Dendritic cell treated with granulocyte-macrophage colony-stimulating factor and Interleukin-4, amounts not matched to agents 40 ng/mL and 50 ng/mL, for 4 days (primary cell): ENCODE data around the gene VPS45.

Experiments used
- H3K27ac Mint-ChIP-seq: one replicate; pipeline ENCODE4 v1.8.0; 2022; ENCODE audit warnings: mild to moderate bottlenecking, mixed read lengths
- H3K27me3 Mint-ChIP-seq: one replicate; pipeline ENCODE4 v1.8.0; 2022; ENCODE audit warnings: mild to moderate bottlenecking, mixed read lengths
- H3K36me3 Mint-ChIP-seq: one replicate; pipeline ENCODE4 v1.8.0; 2022; ENCODE audit warnings: low read depth, mixed read lengths
- H3K4me1 Mint-ChIP-seq: one replicate; pipeline ENCODE4 v1.8.0; 2022; ENCODE audit warnings: low read depth, mixed read lengths
- H3K4me3 Mint-ChIP-seq: one replicate; pipeline ENCODE4 v1.8.0; 2022; ENCODE audit warnings: mild to moderate bottlenecking, moderate library complexity, mixed read lengths
- H3K9me3 Mint-ChIP-seq: one replicate; pipeline ENCODE4 v1.8.0; 2022; ENCODE audit warnings: mixed read lengths
- intact Hi-C: fragments of 100-400 bp; cut with micrococcal nuclease; formaldehyde crosslinking; loops from one replicate; pipeline ENCODE4 v1.15.0; 2022

VPS45 gene

GRCh38 chr1:150085406-150085805 lies 17.8 kb downstream of the VPS45 start:
- intact Hi-C loops, result no loop called here
- H3K4me3 Mint-ChIP-seq, result no peak overlapping the region
- H3K9me3 Mint-ChIP-seq, result no peaks in the 10 kb centered on the region
- no peaks in the 10 kb centered on the region for H3K27me3 Mint-ChIP-seq
- H3K27ac Mint-ChIP-seq, result no peak overlapping the region
- H3K36me3 Mint-ChIP-seq, result peaks cover 72% of the 10 kb centered on the region
- H3K4me1 Mint-ChIP-seq, result peaks cover 14% of the 10 kb centered on the region

DNA sequence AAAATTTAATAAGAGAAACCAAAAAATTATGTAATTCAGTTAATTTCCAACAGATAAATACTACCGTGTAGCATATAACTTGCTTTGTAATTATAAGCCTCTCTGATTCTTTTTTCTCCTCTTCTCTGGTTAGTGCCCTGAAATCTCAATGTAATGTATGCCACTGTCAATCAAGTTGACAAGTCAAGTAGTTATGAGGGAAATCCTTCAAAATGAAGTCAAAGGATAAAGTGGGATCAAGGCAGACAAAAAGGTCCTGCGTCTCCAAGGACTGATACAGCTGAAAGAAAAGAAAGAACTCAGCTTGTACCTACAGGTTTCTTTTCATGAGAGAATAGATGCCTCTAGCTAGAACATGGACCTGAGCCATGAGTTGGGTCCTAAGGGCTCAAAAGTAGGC lies 19.8 kb downstream of the VPS45 start:
- intact Hi-C loops, result no loop called here
- Mint-ChIP-seq H3K9me3 (no peaks in the 10 kb centered on the region), H3K27me3 (no peaks in the 10 kb centered on the region), H3K4me1 (peaks cover 18% of the 10 kb centered on the region), H3K4me3 (no peak overlapping the region), H3K36me3 (peaks cover 56% of the 10 kb centered on the region), H3K27ac (no peak overlapping the region)

- no peak overlapping the region for H3K4me3 Mint-ChIP-seq
- intact Hi-C loops, result loop anchor here (5.0 to 10.0 kb wide), 2 partner anchors 55 to 77 kb away; partner anchors contain the start of gene PLEKHO1
- no peak overlapping the region for H3K27ac Mint-ChIP-seq
- H3K27me3 Mint-ChIP-seq, result no peaks in the 10 kb centered on the region
- peaks cover 18% of the 10 kb centered on the region for H3K4me1 Mint-ChIP-seq
- H3K9me3 Mint-ChIP-seq, result no peaks in the 10 kb centered on the region
- peaks cover 44% of the 10 kb centered on the region for H3K36me3 Mint-ChIP-seq
Measured at GRCh38 chr1:150089846-150090520, 22.4 kb downstream of the VPS45 start.

GRCh38 chr1:150092180-150092791 lies 24.7 kb downstream of the VPS45 start:
- no peaks in the 10 kb centered on the region for H3K9me3 Mint-ChIP-seq
- H3K27me3 Mint-ChIP-seq, result no peaks in the 10 kb centered on the region
- peaks cover 18% of the 10 kb centered on the region for H3K4me1 Mint-ChIP-seq
- peaks cover 32% of the 10 kb centered on the region for H3K36me3 Mint-ChIP-seq
- intact Hi-C loops, result loop anchor here (5.0 to 10.0 kb wide), 2 partner anchors 53 to 75 kb away; partner anchors contain the start of gene PLEKHO1
- no peak overlapping the region for H3K27ac Mint-ChIP-seq
- no peak overlapping the region for H3K4me3 Mint-ChIP-seq

DNA sequence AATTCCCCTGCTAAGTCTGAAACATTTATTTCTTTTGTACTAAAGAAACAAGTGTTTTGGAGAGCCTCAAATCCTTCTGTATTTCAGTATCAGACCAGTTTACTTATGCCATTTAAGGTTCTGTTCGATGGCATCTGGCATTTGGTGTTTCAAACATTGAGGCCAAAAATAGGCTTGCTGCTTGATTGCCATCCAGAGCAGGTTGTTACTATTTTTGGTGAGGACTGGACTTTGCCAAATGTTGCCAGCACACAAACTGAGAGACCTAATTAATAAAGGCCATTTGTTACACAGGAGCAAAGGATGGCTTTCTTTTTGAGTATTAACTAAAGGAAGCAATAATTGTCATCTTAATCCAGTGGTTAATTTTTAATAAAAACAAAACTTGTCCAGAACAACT lies 26.2 kb downstream of the VPS45 start:
- intact Hi-C loops, result loop anchor here (5.0 to 10.0 kb wide), 2 partner anchors 51 to 73 kb away; partner anchors contain the start of gene PLEKHO1
- no peak overlapping the region for H3K27ac Mint-ChIP-seq
- H3K27me3 Mint-ChIP-seq, result no peaks in the 10 kb centered on the region
- H3K4me1 Mint-ChIP-seq, result peaks cover 12% of the 10 kb centered on the region
- H3K36me3 Mint-ChIP-seq, result peaks cover 27% of the 10 kb centered on the region
- H3K9me3 Mint-ChIP-seq, result no peaks in the 10 kb centered on the region
- H3K4me3 Mint-ChIP-seq, result no peak overlapping the region

GRCh38 chr1:150094734-150095265 lies 27.2 kb downstream of the VPS45 start:
- peaks cover 15% of the 10 kb centered on the region for H3K4me1 Mint-ChIP-seq
- no peaks in the 10 kb centered on the region for H3K9me3 Mint-ChIP-seq
- no peak overlapping the region for H3K4me3 Mint-ChIP-seq
- H3K27ac Mint-ChIP-seq, result no peak overlapping the region
- intact Hi-C loops, result loop anchor here (5.0 to 10.0 kb wide), 2 partner anchors 50 to 73 kb away; partner anchors contain the start of gene PLEKHO1
- H3K36me3 Mint-ChIP-seq, result peaks cover 35% of the 10 kb centered on the region
- H3K27me3 Mint-ChIP-seq, result no peaks in the 10 kb centered on the region

DNA sequence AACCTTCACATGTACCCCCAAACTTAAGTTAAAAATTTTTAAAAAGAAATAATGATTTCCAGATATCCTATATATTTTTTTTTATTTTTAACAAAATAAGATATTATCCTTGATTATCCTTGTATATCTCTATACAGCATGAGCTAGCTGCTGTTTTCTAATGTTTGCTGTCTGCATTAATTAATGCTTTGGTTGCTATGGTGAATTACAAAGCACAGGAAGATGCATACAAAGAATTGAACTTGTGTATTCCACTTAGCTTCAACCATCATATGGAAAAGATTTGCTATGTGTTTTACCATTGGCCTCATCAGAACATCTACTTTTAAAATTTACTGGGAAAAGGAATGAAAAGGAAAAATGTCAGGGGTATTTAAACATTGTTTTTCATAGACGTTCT lies 35.4 kb downstream of the VPS45 start:
- H3K4me1 Mint-ChIP-seq, result peaks cover 20% of the 10 kb centered on the region
- intact Hi-C loops, result no loop called here
- no peaks in the 10 kb centered on the region for H3K9me3 Mint-ChIP-seq
- H3K27ac Mint-ChIP-seq, result no peak overlapping the region
- H3K27me3 Mint-ChIP-seq, result no peaks in the 10 kb centered on the region
- H3K36me3 Mint-ChIP-seq, result peaks cover 45% of the 10 kb centered on the region
- H3K4me3 Mint-ChIP-seq, result no peak overlapping the region

- H3K9me3 Mint-ChIP-seq, result no peaks in the 10 kb centered on the region
- H3K4me1 Mint-ChIP-seq, result peaks cover 6% of the 10 kb centered on the region
- H3K4me3 Mint-ChIP-seq, result no peak overlapping the region
- H3K36me3 Mint-ChIP-seq, result peaks cover 35% of the 10 kb centered on the region
- intact Hi-C loops, result no loop called here
- H3K27ac Mint-ChIP-seq, result no peak overlapping the region
- H3K27me3 Mint-ChIP-seq, result no peaks in the 10 kb centered on the region
Measured at GRCh38 chr1:150106341-150106740, 38.8 kb downstream of the VPS45 start.

GRCh38 chr1:150109586-150109985 lies 42.0 kb downstream of the VPS45 start:
- Mint-ChIP-seq H3K36me3 (peaks cover 47% of the 10 kb centered on the region), H3K4me1 (no peaks in the 10 kb centered on the region), H3K4me3 (no peak overlapping the region), H3K27ac (no peak overlapping the region), H3K27me3 (no peaks in the 10 kb centered on the region), H3K9me3 (no peaks in the 10 kb centered on the region)
- intact Hi-C loops, result no loop called here

GRCh38 chr1:150110116-150110515 lies 42.5 kb downstream of the VPS45 start:
- Mint-ChIP-seq H3K36me3 (peaks cover 47% of the 10 kb centered on the region), H3K9me3 (peaks cover 5% of the 10 kb centered on the region), H3K4me3 (no peak overlapping the region), H3K27me3 (no peaks in the 10 kb centered on the region), H3K4me1 (no peaks in the 10 kb centered on the region), H3K27ac (no peak overlapping the region)
- intact Hi-C loops, result no loop called here

- no peak overlapping the region for H3K27ac Mint-ChIP-seq
- intact Hi-C loops, result no loop called here
Measured at GRCh38 chr1:150111670-150112069, 44.1 kb downstream of the VPS45 start.

GRCh38 chr1:150115121-150115520 lies 47.5 kb downstream of the VPS45 start:
- intact Hi-C loops, result no loop called here
- no peak overlapping the region for H3K4me3 Mint-ChIP-seq
- H3K4me1 Mint-ChIP-seq, result peaks cover 8% of the 10 kb centered on the region
- H3K27me3 Mint-ChIP-seq, result no peaks in the 10 kb centered on the region
- peaks cover 9% of the 10 kb centered on the region for H3K9me3 Mint-ChIP-seq
- peaks cover 42% of the 10 kb centered on the region for H3K36me3 Mint-ChIP-seq
- no peak overlapping the region for H3K27ac Mint-ChIP-seq

More at GRCh38 chr1:150111670-150112069, 44.1 kb downstream of the VPS45 start:
- Mint-ChIP-seq H3K9me3 (peaks cover 9% of the 10 kb centered on the region), H3K36me3 (peaks cover 48% of the 10 kb centered on the region), H3K4me1 (peaks cover 8% of the 10 kb centered on the region), H3K4me3 (no peak overlapping the region), H3K27me3 (no peaks in the 10 kb centered on the region)

- peaks cover 9% of the 10 kb centered on the region for H3K9me3 Mint-ChIP-seq
- peaks cover 17% of the 10 kb centered on the region for H3K4me1 Mint-ChIP-seq
Measured at GRCh38 chr1:150118716-150119115, 51.1 kb downstream of the VPS45 start.

GRCh38 chr1:150121236-150121862 lies 53.8 kb downstream of the VPS45 start:
- no peaks in the 10 kb centered on the region for H3K9me3 Mint-ChIP-seq
- H3K27ac Mint-ChIP-seq, result no peak overlapping the region
- H3K36me3 Mint-ChIP-seq, result peaks cover 18% of the 10 kb centered on the region
- H3K4me1 Mint-ChIP-seq, result peaks cover 9% of the 10 kb centered on the region
- H3K4me3 Mint-ChIP-seq, result no peak overlapping the region
- intact Hi-C loops, result no loop called here
- no peaks in the 10 kb centered on the region for H3K27me3 Mint-ChIP-seq

More at GRCh38 chr1:150118716-150119115, 51.1 kb downstream of the VPS45 start:
- intact Hi-C loops, result no loop called here
- peaks cover 36% of the 10 kb centered on the region for H3K36me3 Mint-ChIP-seq
- no peak overlapping the region for H3K4me3 Mint-ChIP-seq
- no peak overlapping the region for H3K27ac Mint-ChIP-seq
- H3K27me3 Mint-ChIP-seq, result no peaks in the 10 kb centered on the region
